ENCODE data around the gene GEMIN7. TPM values are rescaled to one million over a fixed set of nuclear protein-coding genes. Genes with fewer than 3 reads are reported as not detected.

The GEMIN7 gene
- total and polyA plus RNA-seq, 2 donors (not counting 1 experiment from before 2014, with no cell fraction given), result 15.7 to 18.0 TPM

DNA sequence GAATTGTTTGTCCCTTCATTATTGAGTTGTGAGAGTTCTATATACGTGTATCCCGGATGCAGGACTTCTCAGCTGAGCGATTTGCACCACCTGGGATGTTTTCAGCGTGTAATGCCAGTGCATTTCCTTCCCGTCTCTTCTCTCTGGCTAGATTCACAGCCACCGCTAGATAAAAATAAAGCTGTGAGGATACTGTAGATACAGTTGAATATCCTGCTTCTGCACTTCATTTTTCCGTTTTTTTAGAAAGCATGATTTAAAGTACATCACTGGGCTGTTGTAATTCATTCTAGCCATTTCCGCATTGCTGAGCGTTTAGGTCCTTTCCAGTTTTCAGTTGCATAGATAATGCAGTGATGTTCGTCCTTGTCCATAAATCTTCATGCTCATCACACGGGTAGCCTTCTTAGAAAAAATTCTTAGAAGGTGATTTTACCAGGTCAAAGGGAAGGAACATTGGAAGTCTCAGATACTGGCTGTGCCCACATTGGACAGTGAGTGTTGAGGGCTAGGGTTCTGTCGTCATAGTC is 28.6 kb downstream of the GEMIN7 start:
- H3K4me1 ChIP-seq (ENCODE audit: control insufficient read depth, extremely low read depth, insufficient read depth, low read length), result peaks cover 7% of the 10 kb centered on the region
- peaks cover 79% of the 10 kb centered on the region for H3K79me2 ChIP-seq (ENCODE audit: control insufficient read depth, insufficient read depth, low read length)
- no peak overlapping the region for H3K4me3 ChIP-seq (replicated peaks in 1 of 4; ENCODE audit: control extremely low read depth in 1 of 4, insufficient read depth in 1 of 4, low read depth in 3 of 4, low read length in 4 of 4)
- H3K27me3 ChIP-seq (ENCODE audit: control insufficient read depth, insufficient read depth, low read length), result no peaks in the 10 kb centered on the region
- TF ChIP-seq EZH2 (IDR thresholded peaks at IDR 0.05; ENCODE audit: low read length, missing control alignments), result no peak
- TF ChIP-seq, protein P1, sequence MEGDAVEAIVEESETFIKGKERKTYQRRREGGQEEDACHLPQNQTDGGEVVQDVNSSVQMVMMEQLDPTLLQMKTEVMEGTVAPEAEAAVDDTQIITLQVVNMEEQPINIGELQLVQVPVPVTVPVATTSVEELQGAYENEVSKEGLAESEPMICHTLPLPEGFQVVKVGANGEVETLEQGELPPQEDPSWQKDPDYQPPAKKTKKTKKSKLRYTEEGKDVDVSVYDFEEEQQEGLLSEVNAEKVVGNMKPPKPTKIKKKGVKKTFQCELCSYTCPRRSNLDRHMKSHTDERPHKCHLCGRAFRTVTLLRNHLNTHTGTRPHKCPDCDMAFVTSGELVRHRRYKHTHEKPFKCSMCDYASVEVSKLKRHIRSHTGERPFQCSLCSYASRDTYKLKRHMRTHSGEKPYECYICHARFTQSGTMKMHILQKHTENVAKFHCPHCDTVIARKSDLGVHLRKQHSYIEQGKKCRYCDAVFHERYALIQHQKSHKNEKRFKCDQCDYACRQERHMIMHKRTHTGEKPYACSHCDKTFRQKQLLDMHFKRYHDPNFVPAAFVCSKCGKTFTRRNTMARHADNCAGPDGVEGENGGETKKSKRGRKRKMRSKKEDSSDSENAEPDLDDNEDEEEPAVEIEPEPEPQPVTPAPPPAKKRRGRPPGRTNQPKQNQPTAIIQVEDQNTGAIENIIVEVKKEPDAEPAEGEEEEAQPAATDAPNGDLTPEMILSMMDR (conservative IDR thresholded peaks at IDR 0.05 in 1 of 2, IDR thresholded peaks at IDR 0.05 in 1 of 2; ENCODE audit: low read depth in 1 of 2, low read length in 2 of 2), result no peak
- no peak for DNase-seq (ENCODE audit: low read depth in 2 of 2)
- no peak overlapping the region for H3K27ac ChIP-seq (ENCODE audit: insufficient read depth, low read length)
- H4K20me1 ChIP-seq (ENCODE audit: control insufficient read depth, extremely low read depth, insufficient read depth, low read length), result no peaks in the 10 kb centered on the region
- H3K9me3 ChIP-seq (ENCODE audit: control insufficient read depth, insufficient read depth, low read depth, low read length), result no peaks in the 10 kb centered on the region
- H3K9ac ChIP-seq (ENCODE audit: insufficient read depth, low read length), result no peak overlapping the region
- no peak overlapping the region for H2AFZ ChIP-seq (ENCODE audit: low read length)
- no peaks in the 10 kb centered on the region for H3K36me3 ChIP-seq (ENCODE audit: control insufficient read depth, insufficient read depth, low read length)
- no peak overlapping the region for H3K4me2 ChIP-seq (ENCODE audit: extremely low read depth, insufficient read depth, low read length)

DNA sequence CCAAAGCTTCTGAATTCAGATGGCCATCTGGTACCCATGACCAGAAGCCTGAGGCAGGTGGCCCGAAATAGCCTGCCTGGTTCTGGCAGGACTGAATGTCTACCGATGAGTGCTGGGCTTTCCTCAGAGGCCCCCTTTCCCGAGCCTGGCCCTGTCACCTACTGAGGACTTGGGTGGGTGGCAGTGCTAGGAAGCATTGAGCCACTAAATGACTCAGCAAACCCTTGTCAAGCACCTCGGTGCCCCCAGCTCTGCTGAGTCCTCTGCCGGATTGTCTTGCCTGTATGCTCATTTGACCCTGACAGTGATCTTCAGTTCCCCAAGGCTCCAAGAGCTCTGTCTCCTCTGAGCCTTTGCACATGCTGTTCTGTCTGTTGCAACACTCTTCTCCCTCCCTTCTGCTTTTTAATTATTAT is 31.8 kb downstream of the GEMIN7 start:
- Histone ChIP-seq H3K4me3 (replicated peaks in 1 of 4; ENCODE audit: control extremely low read depth in 1 of 4, insufficient read depth in 1 of 4, low read depth in 3 of 4, low read length in 4 of 4) (no peak overlapping the region), H3K4me1 (ENCODE audit: control insufficient read depth, extremely low read depth, insufficient read depth, low read length) (no peaks in the 10 kb centered on the region), H4K20me1 (ENCODE audit: control insufficient read depth, extremely low read depth, insufficient read depth, low read length) (no peaks in the 10 kb centered on the region), H3K79me2 (ENCODE audit: control insufficient read depth, insufficient read depth, low read length) (peaks cover 76% of the 10 kb centered on the region), H3K27ac (ENCODE audit: insufficient read depth, low read length) (no peak overlapping the region), H3K9me3 (ENCODE audit: control insufficient read depth, insufficient read depth, low read depth, low read length) (no peaks in the 10 kb centered on the region), H3K4me2 (ENCODE audit: extremely low read depth, insufficient read depth, low read length) (no peak overlapping the region), H2AFZ (ENCODE audit: low read length) (no peak overlapping the region), H3K27me3 (ENCODE audit: control insufficient read depth, insufficient read depth, low read length) (no peaks in the 10 kb centered on the region), H3K36me3 (ENCODE audit: control insufficient read depth, insufficient read depth, low read length) (no peaks in the 10 kb centered on the region), H3K9ac (ENCODE audit: insufficient read depth, low read length) (no peak overlapping the region)
- DNase-seq (ENCODE audit: low read depth in 2 of 2), result no peak
- TF ChIP-seq EZH2 (IDR thresholded peaks at IDR 0.05; ENCODE audit: low read length, missing control alignments), result no peak
- TF ChIP-seq, protein P1 (conservative IDR thresholded peaks at IDR 0.05 in 1 of 2, IDR thresholded peaks at IDR 0.05 in 1 of 2; ENCODE audit: low read depth in 1 of 2, low read length in 2 of 2), result no peak

DNA sequence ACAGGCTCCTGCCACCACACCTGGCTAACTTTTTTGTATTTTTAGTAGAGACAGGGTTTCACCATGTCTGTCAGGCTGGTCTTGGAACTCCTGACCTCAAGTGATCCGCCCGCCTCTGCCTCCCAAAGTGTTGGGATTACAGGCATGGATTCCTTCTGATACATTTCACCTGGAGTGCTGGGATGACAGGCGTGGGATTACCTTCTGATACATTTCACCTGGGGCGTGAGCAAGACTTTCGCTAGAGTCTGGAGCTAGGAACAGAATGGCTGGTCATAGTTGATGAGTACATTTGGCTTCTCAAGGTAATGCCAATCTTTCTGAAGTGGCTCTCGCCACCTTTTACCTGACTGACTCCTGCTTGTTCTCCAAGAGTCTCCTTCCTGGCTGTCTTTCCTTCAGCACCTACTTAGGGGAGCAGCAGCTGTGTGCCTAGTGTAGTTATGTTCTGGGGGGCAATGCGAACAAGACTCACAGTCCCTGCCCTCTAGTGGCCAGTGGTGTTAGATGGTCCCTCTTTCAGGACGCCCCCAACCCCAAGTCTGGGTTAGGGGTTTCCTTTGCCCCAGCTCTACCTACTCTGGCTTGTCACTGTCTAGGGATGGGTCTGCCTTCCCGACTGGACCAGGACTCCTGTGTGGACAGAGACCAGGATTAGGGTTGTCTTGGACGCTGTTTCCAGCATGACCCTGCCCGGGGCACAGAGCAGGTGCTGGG is 33.2 kb downstream of the GEMIN7 start:
- Histone ChIP-seq H3K27ac (ENCODE audit: insufficient read depth, low read length) (no peak overlapping the region), H3K27me3 (ENCODE audit: control insufficient read depth, insufficient read depth, low read length) (no peaks in the 10 kb centered on the region), H3K4me3 (replicated peaks in 1 of 4; ENCODE audit: control extremely low read depth in 1 of 4, insufficient read depth in 1 of 4, low read depth in 3 of 4, low read length in 4 of 4) (no peak overlapping the region), H2AFZ (ENCODE audit: low read length) (no peak overlapping the region), H3K9me3 (ENCODE audit: control insufficient read depth, insufficient read depth, low read depth, low read length) (no peaks in the 10 kb centered on the region), H3K4me2 (ENCODE audit: extremely low read depth, insufficient read depth, low read length) (no peak overlapping the region), H3K9ac (ENCODE audit: insufficient read depth, low read length) (no peak overlapping the region), H3K4me1 (ENCODE audit: control insufficient read depth, extremely low read depth, insufficient read depth, low read length) (no peaks in the 10 kb centered on the region), H3K36me3 (ENCODE audit: control insufficient read depth, insufficient read depth, low read length) (no peaks in the 10 kb centered on the region), H3K79me2 (ENCODE audit: control insufficient read depth, insufficient read depth, low read length) (peaks cover 79% of the 10 kb centered on the region), H4K20me1 (ENCODE audit: control insufficient read depth, extremely low read depth, insufficient read depth, low read length) (no peaks in the 10 kb centered on the region)
- TF ChIP-seq, protein P1 (conservative IDR thresholded peaks at IDR 0.05 in 1 of 2, IDR thresholded peaks at IDR 0.05 in 1 of 2; ENCODE audit: low read depth in 1 of 2, low read length in 2 of 2), result no peak
- TF ChIP-seq EZH2 (IDR thresholded peaks at IDR 0.05; ENCODE audit: low read length, missing control alignments), result no peak
- DNase-seq (ENCODE audit: low read depth in 2 of 2), result no peak
